Measurements from ENCODE around the gene TIGD3. TPM values are rescaled to one million over a fixed set of nuclear protein-coding genes. Genes with fewer than 3 reads are reported as not detected.

TIGD3 gene
- total and polyA plus RNA-seq, 10 of the 15 experiments (the other 5 are each of a cell fraction or from before 2014, with no cell fraction given), result 0.13 to 1.4 (median 0.57) TPM

DNA sequence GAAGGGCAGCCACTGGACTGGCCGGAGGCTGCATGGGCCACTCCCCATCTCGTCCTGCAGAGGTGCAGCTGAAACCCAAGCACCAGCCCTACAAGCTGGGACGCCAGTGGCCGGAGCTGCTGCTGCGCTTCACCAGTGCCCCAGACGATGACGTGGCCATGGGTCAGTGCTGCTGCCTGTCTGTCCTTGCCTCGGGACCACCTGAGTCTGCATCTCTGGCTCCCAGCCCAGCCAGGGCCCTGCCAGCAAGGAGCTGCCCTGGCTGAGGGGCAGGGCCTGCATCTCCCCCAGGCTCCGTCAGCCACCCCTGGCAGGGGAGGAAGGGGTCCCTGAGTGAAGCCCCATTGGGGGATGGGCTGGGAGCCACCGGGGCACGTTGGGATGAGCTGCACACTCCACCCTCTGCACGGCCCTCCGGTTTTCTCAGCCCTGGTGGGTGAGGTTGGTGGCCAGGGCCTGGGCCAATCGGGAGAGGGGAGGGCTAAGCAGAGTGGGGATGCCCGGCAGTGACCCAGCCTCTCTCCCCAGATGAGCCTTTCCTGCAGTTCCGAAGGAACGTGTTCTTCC is 39.0 kb downstream of the TIGD3 start:
- BruUV-seq (replicated peaks), result no TSS peak
- in situ Hi-C loops (cut with MboI) (no loop called here), intact Hi-C loops (cut with micrococcal nuclease; ENCODE audit: unreplicated experiment) (no loop called here)
- H3K79me2 ChIP-seq (ENCODE audit: control insufficient read depth, insufficient read depth, low read length), result peaks cover 27% of the 10 kb centered on the region
- CTCF ChIA-PET, result no interaction called here
- POLR2A ChIA-PET, result no interaction called here
- SMC1A ChIA-PET (ENCODE audit: uncharacterized antibody, unreplicated experiment), result interaction anchor here (0.7 kb wide), 1 partner anchor 22 kb away, joined by 3 read pairs; no protein-coding TSS in a partner anchor
- no peak overlapping the region for H3K9ac ChIP-seq (ENCODE audit: control insufficient read depth, insufficient read depth, low read length)
- H3K27ac ChIP-seq (ENCODE audit: control insufficient read depth, insufficient read depth), result no peak overlapping the region
- DNase-seq (ENCODE audit: low read depth, low spot score), result no peak
- WGBS (ENCODE audit: insufficient coverage, insufficient replicate concordance, low lambda C conversion rate, missing lambda C conversion rate), result 87% methylated on average over 17 of the region's 17 CpGs
- H3K36me3 ChIP-seq (ENCODE audit: control insufficient read depth in 2 of 2, insufficient read depth in 2 of 2, low read length in 1 of 2), result peaks cover 8 to 30% of the 10 kb centered on the region in 2 experiments
- no peak overlapping the region for H3K4me3 ChIP-seq
- no peak overlapping the region for H3K4me2 ChIP-seq (ENCODE audit: control insufficient read depth, insufficient read depth)
- RAD21 ChIA-PET (ENCODE audit: unreplicated experiment), result no interaction called here
- no peaks in the 10 kb centered on the region for H4K20me1 ChIP-seq (ENCODE audit: control insufficient read depth, insufficient read depth)
- H2AFZ ChIP-seq (ENCODE audit: control insufficient read depth, low read depth, low read length), result no peak overlapping the region
- H3K4me1 ChIP-seq (ENCODE audit: control insufficient read depth, insufficient read depth, low read length), result peaks cover 18% of the 10 kb centered on the region
- FAIRE-seq, result no peak
- TF ChIP-seq IKZF1 (conservative IDR thresholded peaks at IDR 0.05) (no peak), NR2C2 (IDR thresholded peaks at IDR 0.05; ENCODE audit: borderline replicate concordance, control insufficient read depth, insufficient read length, low read depth) (no peak), NFIC (IDR thresholded peaks at IDR 0.05; ENCODE audit: low read depth, low read length) (no peak), NRF1 (conservative IDR thresholded peaks at IDR 0.05; ENCODE audit: low read depth, low read length) (no peak), GATAD2B (conservative IDR thresholded peaks at IDR 0.05; ENCODE audit: low read depth) (no peak), LARP7 (IDR thresholded peaks at IDR 0.05) (no peak), TCF7 (IDR thresholded peaks at IDR 0.05; ENCODE audit: borderline replicate concordance) (no peak), BRCA1 (IDR thresholded peaks at IDR 0.05; ENCODE audit: low read depth, low read length) (no peak), WRNIP1 (IDR thresholded peaks at IDR 0.05; ENCODE audit: borderline replicate concordance, low read depth, low read length) (no peak), ZSCAN29 (IDR thresholded peaks at IDR 0.05) (no peak)
- TF ChIP-seq, protein P1, sequence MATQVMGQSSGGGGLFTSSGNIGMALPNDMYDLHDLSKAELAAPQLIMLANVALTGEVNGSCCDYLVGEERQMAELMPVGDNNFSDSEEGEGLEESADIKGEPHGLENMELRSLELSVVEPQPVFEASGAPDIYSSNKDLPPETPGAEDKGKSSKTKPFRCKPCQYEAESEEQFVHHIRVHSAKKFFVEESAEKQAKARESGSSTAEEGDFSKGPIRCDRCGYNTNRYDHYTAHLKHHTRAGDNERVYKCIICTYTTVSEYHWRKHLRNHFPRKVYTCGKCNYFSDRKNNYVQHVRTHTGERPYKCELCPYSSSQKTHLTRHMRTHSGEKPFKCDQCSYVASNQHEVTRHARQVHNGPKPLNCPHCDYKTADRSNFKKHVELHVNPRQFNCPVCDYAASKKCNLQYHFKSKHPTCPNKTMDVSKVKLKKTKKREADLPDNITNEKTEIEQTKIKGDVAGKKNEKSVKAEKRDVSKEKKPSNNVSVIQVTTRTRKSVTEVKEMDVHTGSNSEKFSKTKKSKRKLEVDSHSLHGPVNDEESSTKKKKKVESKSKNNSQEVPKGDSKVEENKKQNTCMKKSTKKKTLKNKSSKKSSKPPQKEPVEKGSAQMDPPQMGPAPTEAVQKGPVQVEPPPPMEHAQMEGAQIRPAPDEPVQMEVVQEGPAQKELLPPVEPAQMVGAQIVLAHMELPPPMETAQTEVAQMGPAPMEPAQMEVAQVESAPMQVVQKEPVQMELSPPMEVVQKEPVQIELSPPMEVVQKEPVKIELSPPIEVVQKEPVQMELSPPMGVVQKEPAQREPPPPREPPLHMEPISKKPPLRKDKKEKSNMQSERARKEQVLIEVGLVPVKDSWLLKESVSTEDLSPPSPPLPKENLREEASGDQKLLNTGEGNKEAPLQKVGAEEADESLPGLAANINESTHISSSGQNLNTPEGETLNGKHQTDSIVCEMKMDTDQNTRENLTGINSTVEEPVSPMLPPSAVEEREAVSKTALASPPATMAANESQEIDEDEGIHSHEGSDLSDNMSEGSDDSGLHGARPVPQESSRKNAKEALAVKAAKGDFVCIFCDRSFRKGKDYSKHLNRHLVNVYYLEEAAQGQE (IDR thresholded peaks at IDR 0.05; ENCODE audit: low read depth, low read length), result no peak
- TF ChIP-seq, protein P2, sequence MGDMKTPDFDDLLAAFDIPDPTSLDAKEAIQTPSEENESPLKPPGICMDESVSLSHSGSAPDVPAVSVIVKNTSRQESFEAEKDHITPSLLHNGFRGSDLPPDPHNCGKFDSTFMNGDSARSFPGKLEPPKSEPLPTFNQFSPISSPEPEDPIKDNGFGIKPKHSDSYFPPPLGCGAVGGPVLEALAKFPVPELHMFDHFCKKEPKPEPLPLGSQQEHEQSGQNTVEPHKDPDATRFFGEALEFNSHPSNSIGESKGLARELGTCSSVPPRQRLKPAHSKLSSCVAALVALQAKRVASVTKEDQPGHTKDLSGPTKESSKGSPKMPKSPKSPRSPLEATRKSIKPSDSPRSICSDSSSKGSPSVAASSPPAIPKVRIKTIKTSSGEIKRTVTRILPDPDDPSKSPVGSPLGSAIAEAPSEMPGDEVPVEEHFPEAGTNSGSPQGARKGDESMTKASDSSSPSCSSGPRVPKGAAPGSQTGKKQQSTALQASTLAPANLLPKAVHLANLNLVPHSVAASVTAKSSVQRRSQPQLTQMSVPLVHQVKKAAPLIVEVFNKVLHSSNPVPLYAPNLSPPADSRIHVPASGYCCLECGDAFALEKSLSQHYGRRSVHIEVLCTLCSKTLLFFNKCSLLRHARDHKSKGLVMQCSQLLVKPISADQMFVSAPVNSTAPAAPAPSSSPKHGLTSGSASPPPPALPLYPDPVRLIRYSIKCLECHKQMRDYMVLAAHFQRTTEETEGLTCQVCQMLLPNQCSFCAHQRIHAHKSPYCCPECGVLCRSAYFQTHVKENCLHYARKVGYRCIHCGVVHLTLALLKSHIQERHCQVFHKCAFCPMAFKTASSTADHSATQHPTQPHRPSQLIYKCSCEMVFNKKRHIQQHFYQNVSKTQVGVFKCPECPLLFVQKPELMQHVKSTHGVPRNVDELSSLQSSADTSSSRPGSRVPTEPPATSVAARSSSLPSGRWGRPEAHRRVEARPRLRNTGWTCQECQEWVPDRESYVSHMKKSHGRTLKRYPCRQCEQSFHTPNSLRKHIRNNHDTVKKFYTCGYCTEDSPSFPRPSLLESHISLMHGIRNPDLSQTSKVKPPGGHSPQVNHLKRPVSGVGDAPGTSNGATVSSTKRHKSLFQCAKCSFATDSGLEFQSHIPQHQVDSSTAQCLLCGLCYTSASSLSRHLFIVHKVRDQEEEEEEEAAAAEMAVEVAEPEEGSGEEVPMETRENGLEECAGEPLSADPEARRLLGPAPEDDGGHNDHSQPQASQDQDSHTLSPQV (IDR thresholded peaks at IDR 0.05), result no peak
- TF ChIP-seq, protein P3, sequence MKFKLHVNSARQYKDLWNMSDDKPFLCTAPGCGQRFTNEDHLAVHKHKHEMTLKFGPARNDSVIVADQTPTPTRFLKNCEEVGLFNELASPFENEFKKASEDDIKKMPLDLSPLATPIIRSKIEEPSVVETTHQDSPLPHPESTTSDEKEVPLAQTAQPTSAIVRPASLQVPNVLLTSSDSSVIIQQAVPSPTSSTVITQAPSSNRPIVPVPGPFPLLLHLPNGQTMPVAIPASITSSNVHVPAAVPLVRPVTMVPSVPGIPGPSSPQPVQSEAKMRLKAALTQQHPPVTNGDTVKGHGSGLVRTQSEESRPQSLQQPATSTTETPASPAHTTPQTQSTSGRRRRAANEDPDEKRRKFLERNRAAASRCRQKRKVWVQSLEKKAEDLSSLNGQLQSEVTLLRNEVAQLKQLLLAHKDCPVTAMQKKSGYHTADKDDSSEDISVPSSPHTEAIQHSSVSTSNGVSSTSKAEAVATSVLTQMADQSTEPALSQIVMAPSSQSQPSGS (IDR thresholded peaks at IDR 0.05; ENCODE audit: low read length), result no peak
- no peaks in the 10 kb centered on the region for H3K27me3 ChIP-seq (replicated peaks in 1 of 2; ENCODE audit: control insufficient read depth in 2 of 2, insufficient read depth in 2 of 2, low read length in 1 of 2)
- no peaks in the 10 kb centered on the region for H3K9me3 ChIP-seq (replicated peaks; ENCODE audit: control insufficient read depth, insufficient read depth, low read length)
- no peak for ATAC-seq
